Measurements from ENCODE around the gene UNC79.

The UNC79 gene

GRCh38 chr14:93628048-93628447, 197.3 kb downstream of the UNC79 start:
- DNase-seq (ENCODE audit: low spot score): no peak
- no peak for TF ChIP-seq CTCF (IDR thresholded peaks at IDR 0.05; ENCODE audit: extremely low read depth, insufficient read depth, missing control alignments)
- in situ Hi-C loops (cut with MboI; ENCODE audit: low pct_unique_long_range_greater_than_20kb, low sequenced_read_pairs, unreplicated experiment): no loop called here

GRCh38 chr14:93629643-93630042, 198.9 kb downstream of the UNC79 start:
- TF ChIP-seq CTCF (IDR thresholded peaks at IDR 0.05; ENCODE audit: extremely low read depth, insufficient read depth, missing control alignments): no peak
- in situ Hi-C loops (cut with MboI; ENCODE audit: low pct_unique_long_range_greater_than_20kb, low sequenced_read_pairs, unreplicated experiment): no loop called here
- DNase-seq (ENCODE audit: low spot score): no peak

- in situ Hi-C loops (cut with MboI; ENCODE audit: low pct_unique_long_range_greater_than_20kb, low sequenced_read_pairs, unreplicated experiment): no loop called here
- no peak for DNase-seq (ENCODE audit: low spot score)
- no peak for TF ChIP-seq CTCF (IDR thresholded peaks at IDR 0.05; ENCODE audit: extremely low read depth, insufficient read depth, missing control alignments)
Observed at GRCh38 chr14:93638790-93639189, 208.1 kb downstream of the UNC79 start.

GRCh38 chr14:93643127-93643526, 212.4 kb downstream of the UNC79 start:
- TF ChIP-seq CTCF (IDR thresholded peaks at IDR 0.05; ENCODE audit: extremely low read depth, insufficient read depth, missing control alignments): no peak
- in situ Hi-C loops (cut with MboI; ENCODE audit: low pct_unique_long_range_greater_than_20kb, low sequenced_read_pairs, unreplicated experiment): no loop called here
- DNase-seq (ENCODE audit: low spot score): no peak

- in situ Hi-C loops (cut with MboI; ENCODE audit: low pct_unique_long_range_greater_than_20kb, low sequenced_read_pairs, unreplicated experiment): no loop called here
- DNase-seq (ENCODE audit: low spot score): no peak
- no peak for TF ChIP-seq CTCF (IDR thresholded peaks at IDR 0.05; ENCODE audit: extremely low read depth, insufficient read depth, missing control alignments)
Observed at GRCh38 chr14:93643676-93644075, 212.9 kb downstream of the UNC79 start.

GRCh38 chr14:93645200-93645599, 214.5 kb downstream of the UNC79 start:
- in situ Hi-C loops (cut with MboI; ENCODE audit: low pct_unique_long_range_greater_than_20kb, low sequenced_read_pairs, unreplicated experiment): no loop called here
- DNase-seq (ENCODE audit: low spot score): no peak
- no peak for TF ChIP-seq CTCF (IDR thresholded peaks at IDR 0.05; ENCODE audit: extremely low read depth, insufficient read depth, missing control alignments)
